HS-5 (cell line): Measurements from ENCODE around the gene CYP46A1.

Source experiments
- DNase-seq: peaks from one replicate; pipeline ENCODE4 v3.0.0-alpha.2; 2012; ENCODE audit warnings: low read depth

The CYP46A1 gene

GRCh38 chr14:99744199-99744872 is 60.2 kb downstream of the CYP46A1 start:
- peak; percentile 31 for DNase-seq

- DNase-seq = no peak
Measured at GRCh38 chr14:99744873-99745224, 60.8 kb downstream of the CYP46A1 start.

GRCh38 chr14:99745307-99745951 is 61.3 kb downstream of the CYP46A1 start:
- no peak for DNase-seq

- DNase-seq = no peak
Measured at GRCh38 chr14:99747167-99747566, 63.1 kb downstream of the CYP46A1 start.

GRCh38 chr14:99747582-99748330 is 63.7 kb downstream of the CYP46A1 start:
- DNase-seq = no peak

- no peak for DNase-seq
Measured at GRCh38 chr14:99748529-99748928, 64.4 kb downstream of the CYP46A1 start.

GRCh38 chr14:99749142-99749541 is 65.0 kb downstream of the CYP46A1 start:
- DNase-seq = no peak

- no peak for DNase-seq
Measured at GRCh38 chr14:99749763-99750715, 65.9 kb downstream of the CYP46A1 start.

GRCh38 chr14:99750746-99751450 is 66.8 kb downstream of the CYP46A1 start:
- no peak for DNase-seq

- no peak for DNase-seq
Measured at GRCh38 chr14:99751539-99752485, 67.7 kb downstream of the CYP46A1 start.

GRCh38 chr14:99752486-99753121 is 68.5 kb downstream of the CYP46A1 start:
- DNase-seq = peak; percentile 56

- DNase-seq = no peak
Measured at GRCh38 chr14:99753225-99754140, 69.4 kb downstream of the CYP46A1 start.

GRCh38 chr14:99754141-99755067 is 70.3 kb downstream of the CYP46A1 start:
- no peak for DNase-seq

GRCh38 chr14:99755068-99755405 is 70.9 kb downstream of the CYP46A1 start:
- DNase-seq = no peak

- DNase-seq = peak; percentile 77
Measured at GRCh38 chr14:99755629-99756603, 71.8 kb downstream of the CYP46A1 start.

GRCh38 chr14:99756796-99757195 is 72.7 kb downstream of the CYP46A1 start:
- DNase-seq = no peak
